ENCODE data around the gene HIBCH.
A peak's percentile ranks its signal among the peaks of the same experiment; 100 is the strongest.

Gene HIBCH

GRCh38 chr2:190183539-190183938, 136.1 kb downstream of the HIBCH start:
- Histone ChIP-seq H2BK12ac (ENCODE audit: low read length) (no peak overlapping the region), H2BK5ac (ENCODE audit: low read length) (no peak overlapping the region), H4K8ac (ENCODE audit: low read depth, low read length) (no peak overlapping the region), H2AK5ac (ENCODE audit: low read depth, low read length) (no peak overlapping the region), H3K4me2 (ENCODE audit: insufficient read depth, low read length, poor library complexity, severe bottlenecking) (no peak overlapping the region), H3K79me1 (ENCODE audit: low read depth, low read length) (no peaks in the 10 kb centered on the region), H3K9me3 (replicated peaks in 1 of 2; ENCODE audit: control insufficient read depth in 2 of 2, insufficient read depth in 1 of 2, low read depth in 1 of 2, low read length in 2 of 2) (no peaks in the 10 kb centered on the region), H3K14ac (ENCODE audit: low read length) (no peak overlapping the region), H3K4ac (ENCODE audit: low read length) (no peak overlapping the region), H3K23ac (ENCODE audit: low read depth, low read length, poor library complexity) (no peak overlapping the region), H2BK120ac (ENCODE audit: low read depth, low read length) (no peak overlapping the region), H3K18ac (ENCODE audit: low read length) (no peak overlapping the region), H3K4me1 (ENCODE audit: control insufficient read depth in 2 of 2, insufficient read depth in 1 of 2, low read depth in 1 of 2, low read length in 2 of 2) (peaks cover 2 to 11% of the 10 kb centered on the region in 2 donors), H3K9ac (ENCODE audit: low read depth, low read length, poor library complexity) (no peak overlapping the region), H2AFZ (ENCODE audit: low read length) (no peak overlapping the region), H3K36me3 (replicated peaks in 1 of 2; ENCODE audit: control insufficient read depth in 2 of 2, insufficient read depth in 2 of 2, low read length in 2 of 2) (no peaks in the 10 kb centered on the region), H4K91ac (ENCODE audit: low read depth, low read length, poor library complexity) (no peak overlapping the region), H3K27me3 (ENCODE audit: control insufficient read depth in 3 of 3, insufficient read depth in 3 of 3, low read depth in 1 of 3, low read length in 3 of 3) (no peaks in the 10 kb centered on the region), H3K4me3 (ENCODE audit: low read length in 2 of 2) (no peak overlapping the region), H3K27ac (replicated peaks; ENCODE audit: low read length) (no peak overlapping the region), H2BK15ac (ENCODE audit: low read length) (no peak overlapping the region)
- WGBS, 2 donors (ENCODE audit: extremely low coverage in 2 of 2, insufficient read length in 2 of 2, insufficient replicate concordance in 1 of 2): no CpG with 5 or more reads among the region's 2 CpGs
- no peak for DNase-seq (ENCODE audit: low spot score)

GRCh38 chr2:190182071-190182524, 137.5 kb downstream of the HIBCH start:
- Histone ChIP-seq H2AK5ac (ENCODE audit: low read depth, low read length) (no peak overlapping the region), H3K4me2 (ENCODE audit: insufficient read depth, low read length, poor library complexity, severe bottlenecking) (no peak overlapping the region), H3K4me3 (ENCODE audit: low read length in 2 of 2) (no peak overlapping the region), H2BK120ac (ENCODE audit: low read depth, low read length) (no peak overlapping the region), H3K18ac (ENCODE audit: low read length) (no peak overlapping the region), H3K4me1 (ENCODE audit: control insufficient read depth in 2 of 2, insufficient read depth in 1 of 2, low read depth in 1 of 2, low read length in 2 of 2) (peaks cover 2 to 11% of the 10 kb centered on the region in 2 donors), H4K91ac (ENCODE audit: low read depth, low read length, poor library complexity) (no peak overlapping the region), H4K8ac (ENCODE audit: low read depth, low read length) (no peak overlapping the region), H2AFZ (ENCODE audit: low read length) (no peak overlapping the region), H3K9ac (ENCODE audit: low read depth, low read length, poor library complexity) (no peak overlapping the region), H3K79me1 (ENCODE audit: low read depth, low read length) (no peaks in the 10 kb centered on the region), H2BK12ac (ENCODE audit: low read length) (no peak overlapping the region), H3K27ac (replicated peaks; ENCODE audit: low read length) (no peak overlapping the region), H3K4ac (ENCODE audit: low read length) (no peak overlapping the region), H3K27me3 (ENCODE audit: control insufficient read depth in 3 of 3, insufficient read depth in 3 of 3, low read depth in 1 of 3, low read length in 3 of 3) (no peaks in the 10 kb centered on the region), H3K14ac (ENCODE audit: low read length) (no peak overlapping the region), H3K36me3 (replicated peaks in 1 of 2; ENCODE audit: control insufficient read depth in 2 of 2, insufficient read depth in 2 of 2, low read length in 2 of 2) (no peaks in the 10 kb centered on the region), H3K9me3 (replicated peaks in 1 of 2; ENCODE audit: control insufficient read depth in 2 of 2, insufficient read depth in 1 of 2, low read depth in 1 of 2, low read length in 2 of 2) (peaks cover 0 to 2% of the 10 kb centered on the region in 2 donors), H2BK5ac (ENCODE audit: low read length) (no peak overlapping the region), H3K23ac (ENCODE audit: low read depth, low read length, poor library complexity) (no peak overlapping the region), H2BK15ac (ENCODE audit: low read length) (no peak overlapping the region)
- no CpG with 5 or more reads among the region's 3 CpGs for WGBS, 2 donors (ENCODE audit: extremely low coverage in 2 of 2, insufficient read length in 2 of 2, insufficient replicate concordance in 1 of 2)
- no peak for DNase-seq (ENCODE audit: low spot score)

- H2BK15ac ChIP-seq (ENCODE audit: low read length): no peak overlapping the region
- H3K27ac ChIP-seq (replicated peaks; ENCODE audit: low read length): no peak overlapping the region
- H3K4me1 ChIP-seq (ENCODE audit: control insufficient read depth in 2 of 2, insufficient read depth in 1 of 2, low read depth in 1 of 2, low read length in 2 of 2): peaks cover 2 to 11% of the 10 kb centered on the region in 2 donors
- DNase-seq (ENCODE audit: low spot score): peak; percentile 6
- H2BK12ac ChIP-seq (ENCODE audit: low read length): no peak overlapping the region
- H3K23ac ChIP-seq (ENCODE audit: low read depth, low read length, poor library complexity): no peak overlapping the region
- H2BK120ac ChIP-seq (ENCODE audit: low read depth, low read length): no peak overlapping the region
- peak overlapping the region; percentile 10 for H4K8ac ChIP-seq (ENCODE audit: low read depth, low read length)
- peak overlapping the region; percentile 33 for H3K14ac ChIP-seq (ENCODE audit: low read length)
- peaks cover 0 to 2% of the 10 kb centered on the region in 2 donors for H3K9me3 ChIP-seq (replicated peaks in 1 of 2; ENCODE audit: control insufficient read depth in 2 of 2, insufficient read depth in 1 of 2, low read depth in 1 of 2, low read length in 2 of 2)
- peak overlapping the region; percentile 97 for H3K4me2 ChIP-seq (ENCODE audit: insufficient read depth, low read length, poor library complexity, severe bottlenecking)
- H3K27me3 ChIP-seq (ENCODE audit: control insufficient read depth in 3 of 3, insufficient read depth in 3 of 3, low read depth in 1 of 3, low read length in 3 of 3): no peaks in the 10 kb centered on the region
- H4K91ac ChIP-seq (ENCODE audit: low read depth, low read length, poor library complexity): no peak overlapping the region
- no peak overlapping the region for H3K4ac ChIP-seq (ENCODE audit: low read length)
- no peaks in the 10 kb centered on the region for H3K79me1 ChIP-seq (ENCODE audit: low read depth, low read length)
- H3K18ac ChIP-seq (ENCODE audit: low read length): peak overlapping the region; percentile 98
- peak overlapping the region; percentile 60 to 90 for H3K4me3 ChIP-seq (ENCODE audit: low read length in 2 of 2)
- no peak overlapping the region for H2BK5ac ChIP-seq (ENCODE audit: low read length)
- H3K36me3 ChIP-seq (replicated peaks in 1 of 2; ENCODE audit: control insufficient read depth in 2 of 2, insufficient read depth in 2 of 2, low read length in 2 of 2): no peaks in the 10 kb centered on the region
- H3K9ac ChIP-seq (ENCODE audit: low read depth, low read length, poor library complexity): peak overlapping the region; percentile 80
- no CpG with 5 or more reads among the region's 11 CpGs for WGBS, 2 donors (ENCODE audit: extremely low coverage in 2 of 2, insufficient read length in 2 of 2, insufficient replicate concordance in 1 of 2)
- H2AK5ac ChIP-seq (ENCODE audit: low read depth, low read length): no peak overlapping the region
- H2AFZ ChIP-seq (ENCODE audit: low read length): peak overlapping the region; percentile 100
Observed at GRCh38 chr2:190181123-190181669, 138.4 kb downstream of the HIBCH start.

- WGBS, 2 donors (ENCODE audit: extremely low coverage in 2 of 2, insufficient read length in 2 of 2, insufficient replicate concordance in 1 of 2): no CpG with 5 or more reads among the region's 82 CpGs
- Histone ChIP-seq H2BK5ac (ENCODE audit: low read length) (peak overlapping the region; percentile 45), H4K91ac (ENCODE audit: low read depth, low read length, poor library complexity) (no peak overlapping the region), H3K9ac (ENCODE audit: low read depth, low read length, poor library complexity) (peak overlapping the region; percentile 80), H3K14ac (ENCODE audit: low read length) (peak overlapping the region; percentile 65), H3K23ac (ENCODE audit: low read depth, low read length, poor library complexity) (peak overlapping the region; percentile 77), H4K8ac (ENCODE audit: low read depth, low read length) (peak overlapping the region; percentile 10), H3K18ac (ENCODE audit: low read length) (peak overlapping the region; percentile 98), H2BK15ac (ENCODE audit: low read length) (peak overlapping the region; percentile 96), H2BK120ac (ENCODE audit: low read depth, low read length) (no peak overlapping the region), H3K9me3 (replicated peaks in 1 of 2; ENCODE audit: control insufficient read depth in 2 of 2, insufficient read depth in 1 of 2, low read depth in 1 of 2, low read length in 2 of 2) (peaks cover 0 to 2% of the 10 kb centered on the region in 2 donors), H3K4me3 (ENCODE audit: low read length in 2 of 2) (peak overlapping the region; percentile 60 to 90), H2BK12ac (ENCODE audit: low read length) (no peak overlapping the region), H3K36me3 (replicated peaks in 1 of 2; ENCODE audit: control insufficient read depth in 2 of 2, insufficient read depth in 2 of 2, low read length in 2 of 2) (no peaks in the 10 kb centered on the region), H2AFZ (ENCODE audit: low read length) (peak overlapping the region; percentile 100), H3K4me1 (ENCODE audit: control insufficient read depth in 2 of 2, insufficient read depth in 1 of 2, low read depth in 1 of 2, low read length in 2 of 2) (peaks cover 2 to 11% of the 10 kb centered on the region in 2 donors), H3K27me3 (ENCODE audit: control insufficient read depth in 3 of 3, insufficient read depth in 3 of 3, low read depth in 1 of 3, low read length in 3 of 3) (no peaks in the 10 kb centered on the region), H2AK5ac (ENCODE audit: low read depth, low read length) (no peak overlapping the region), H3K4ac (ENCODE audit: low read length) (peak overlapping the region; percentile 86), H3K27ac (replicated peaks; ENCODE audit: low read length) (no peak overlapping the region), H3K79me1 (ENCODE audit: low read depth, low read length) (no peaks in the 10 kb centered on the region), H3K4me2 (ENCODE audit: insufficient read depth, low read length, poor library complexity, severe bottlenecking) (peak overlapping the region; percentile 97)
- peak; percentile 55 for DNase-seq (ENCODE audit: low spot score)
Observed at GRCh38 chr2:190180313-190181122, 139.1 kb downstream of the HIBCH start.

All from neuronal stem cell (in vitro differentiated cells).